ENCODE results near the gene ZYG11B. TPM values are rescaled to one million over a fixed set of nuclear protein-coding genes. Genes with fewer than 3 reads are reported as not detected.
"Not testable (repeated sequence)": the region's sequence is repeated elsewhere in the genome, so short reads cannot be mapped to it uniquely, and the experiment has no call there.

Gene ZYG11B
- total and polyA plus RNA-seq, 2 donors (not counting 3 experiments of a cell fraction or from before 2014, with no cell fraction given): 8.2 to 27.2 TPM

DNA sequence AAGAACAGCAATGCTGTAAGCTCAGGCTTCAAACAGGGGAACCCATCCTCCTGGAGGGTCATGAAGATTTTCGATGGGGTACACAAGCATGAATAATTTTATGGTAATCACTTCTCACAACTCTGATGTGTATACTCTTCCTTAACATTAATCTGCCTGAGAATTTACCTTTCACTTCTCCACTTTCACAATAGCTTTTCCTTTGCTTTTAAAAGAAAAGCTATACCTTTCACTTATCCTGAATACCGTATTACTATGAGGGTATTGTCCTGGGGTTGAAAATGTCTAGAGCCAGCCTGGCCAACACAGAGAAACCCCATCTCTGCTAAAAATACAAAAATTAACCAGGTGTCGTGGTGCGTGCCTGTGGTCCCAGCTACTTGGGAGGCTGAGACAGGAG is 12.7 kb upstream of the ZYG11B start:
- no peaks in the 10 kb centered on the region for H4K20me1 ChIP-seq (replicated peaks; ENCODE audit: control insufficient read depth, extremely low read depth, insufficient read depth, low read length)
- FAIRE-seq: no peak
- no peak overlapping the region for H3K27ac ChIP-seq (ENCODE audit: insufficient read depth, low read depth, low read length)
- H3K9me1 ChIP-seq (replicated peaks; ENCODE audit: control insufficient read depth, extremely low read depth, insufficient read depth, low read length): no peaks in the 10 kb centered on the region
- no peak overlapping the region for H2AFZ ChIP-seq (ENCODE audit: low read depth, low read length)
- H3K4me1 ChIP-seq (ENCODE audit: control insufficient read depth, extremely low read depth, insufficient read depth, low read length): no peaks in the 10 kb centered on the region
- no peaks in the 10 kb centered on the region for H3K36me3 ChIP-seq (ENCODE audit: control insufficient read depth in 2 of 2, extremely low read depth in 1 of 2, insufficient read depth in 2 of 2, low read length in 2 of 2)
- no peak overlapping the region for H3K9ac ChIP-seq (replicated peaks; ENCODE audit: extremely low read depth, insufficient read depth, low read length)
- dilution Hi-C loops (cut with MboI; ENCODE audit: extremely low pct_ligation_motif_present, low sequenced_read_pairs) (no loop called here), intact Hi-C loops (cut with micrococcal nuclease) (no loop called here)
- H3K79me2 ChIP-seq (ENCODE audit: control insufficient read depth, insufficient read depth, low read length): no peaks in the 10 kb centered on the region
- H3K4me2 ChIP-seq (ENCODE audit: insufficient read depth, low read length): no peak overlapping the region
- ChIA-PET CTCF (interaction anchor here (1.0 kb wide), 1 partner anchor 13 kb away, joined by 3 read pairs; the partner anchor contains the start of gene ZYG11B), POLR2A (no interaction called here)
- no peak for DNase-seq (ENCODE audit: low read depth, low spot score)
- peaks cover 0 to 2% of the 10 kb centered on the region in 2 experiments for H3K27me3 ChIP-seq (ENCODE audit: control insufficient read depth in 2 of 2, insufficient read depth in 2 of 2, low read length in 2 of 2)
- no TSS peak for BruUV-seq (replicated peaks)
- TF ChIP-seq POLR2AphosphoS5 (IDR thresholded peaks at IDR 0.05; ENCODE audit: insufficient read depth, low read depth, low read length) (no peak), POLR2A (IDR thresholded peaks at IDR 0.05; ENCODE audit: low read depth, low read length) (no peak), GATA2 (IDR thresholded peaks at IDR 0.05; ENCODE audit: insufficient read depth, insufficient read length, low read depth, low read length) (no peak), MYC (IDR thresholded peaks at IDR 0.05; ENCODE audit: low read depth, low read length) (no peak), JUN (IDR thresholded peaks at IDR 0.05; ENCODE audit: borderline replicate concordance, insufficient read depth, insufficient read length, low read depth) (no peak), FOS (IDR thresholded peaks at IDR 0.05; ENCODE audit: borderline replicate concordance, insufficient read depth, low read length) (no peak), EZH2 (IDR thresholded peaks at IDR 0.05; ENCODE audit: borderline replicate concordance, low read depth, low read length, severe bottlenecking) (no peak)
- TF ChIP-seq, protein P1, sequence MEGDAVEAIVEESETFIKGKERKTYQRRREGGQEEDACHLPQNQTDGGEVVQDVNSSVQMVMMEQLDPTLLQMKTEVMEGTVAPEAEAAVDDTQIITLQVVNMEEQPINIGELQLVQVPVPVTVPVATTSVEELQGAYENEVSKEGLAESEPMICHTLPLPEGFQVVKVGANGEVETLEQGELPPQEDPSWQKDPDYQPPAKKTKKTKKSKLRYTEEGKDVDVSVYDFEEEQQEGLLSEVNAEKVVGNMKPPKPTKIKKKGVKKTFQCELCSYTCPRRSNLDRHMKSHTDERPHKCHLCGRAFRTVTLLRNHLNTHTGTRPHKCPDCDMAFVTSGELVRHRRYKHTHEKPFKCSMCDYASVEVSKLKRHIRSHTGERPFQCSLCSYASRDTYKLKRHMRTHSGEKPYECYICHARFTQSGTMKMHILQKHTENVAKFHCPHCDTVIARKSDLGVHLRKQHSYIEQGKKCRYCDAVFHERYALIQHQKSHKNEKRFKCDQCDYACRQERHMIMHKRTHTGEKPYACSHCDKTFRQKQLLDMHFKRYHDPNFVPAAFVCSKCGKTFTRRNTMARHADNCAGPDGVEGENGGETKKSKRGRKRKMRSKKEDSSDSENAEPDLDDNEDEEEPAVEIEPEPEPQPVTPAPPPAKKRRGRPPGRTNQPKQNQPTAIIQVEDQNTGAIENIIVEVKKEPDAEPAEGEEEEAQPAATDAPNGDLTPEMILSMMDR (IDR thresholded peaks at IDR 0.05; ENCODE audit: extremely low read depth in 1 of 2, insufficient read depth in 1 of 2, low read depth in 1 of 2, low read length in 2 of 2): no peak
- TF ChIP-seq, protein P2, sequence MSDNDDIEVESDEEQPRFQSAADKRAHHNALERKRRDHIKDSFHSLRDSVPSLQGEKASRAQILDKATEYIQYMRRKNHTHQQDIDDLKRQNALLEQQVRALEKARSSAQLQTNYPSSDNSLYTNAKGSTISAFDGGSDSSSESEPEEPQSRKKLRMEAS (IDR thresholded peaks at IDR 0.05; ENCODE audit: insufficient read depth, insufficient read length): no peak
- no peaks in the 10 kb centered on the region for H3K9me3 ChIP-seq (replicated peaks; ENCODE audit: control insufficient read depth, insufficient read depth, low read length)
- H3K4me3 ChIP-seq (replicated peaks in 1 of 3; ENCODE audit: insufficient read depth in 1 of 3, low read depth in 1 of 3, low read length in 3 of 3): no peak overlapping the region

GRCh38 chr1:52715296-52715695 is 11.0 kb upstream of the ZYG11B start:
- H3K27ac ChIP-seq (ENCODE audit: insufficient read depth, low read depth, low read length); BruUV-seq (replicated peaks); H3K4me1 ChIP-seq (ENCODE audit: control insufficient read depth, extremely low read depth, insufficient read depth, low read length); H3K9ac ChIP-seq (replicated peaks; ENCODE audit: extremely low read depth, insufficient read depth, low read length); H3K4me2 ChIP-seq (ENCODE audit: insufficient read depth, low read length); intact Hi-C loops (cut with micrococcal nuclease); H4K20me1 ChIP-seq (replicated peaks; ENCODE audit: control insufficient read depth, extremely low read depth, insufficient read depth, low read length); H3K4me3 ChIP-seq (replicated peaks in 1 of 3; ENCODE audit: insufficient read depth in 1 of 3, low read depth in 1 of 3, low read length in 3 of 3); H3K27me3 ChIP-seq (ENCODE audit: control insufficient read depth in 2 of 2, insufficient read depth in 2 of 2, low read length in 2 of 2); dilution Hi-C loops (cut with MboI; ENCODE audit: extremely low pct_ligation_motif_present, low sequenced_read_pairs); H3K9me1 ChIP-seq (replicated peaks; ENCODE audit: control insufficient read depth, extremely low read depth, insufficient read depth, low read length); FAIRE-seq; H3K9me3 ChIP-seq (replicated peaks; ENCODE audit: control insufficient read depth, insufficient read depth, low read length); H3K36me3 ChIP-seq (ENCODE audit: control insufficient read depth in 2 of 2, extremely low read depth in 1 of 2, insufficient read depth in 2 of 2, low read length in 2 of 2); H3K79me2 ChIP-seq (ENCODE audit: control insufficient read depth, insufficient read depth, low read length); DNase-seq (ENCODE audit: low read depth, low spot score); H2AFZ ChIP-seq (ENCODE audit: low read depth, low read length): not testable (repeated sequence)
- ChIA-PET POLR2A (interaction anchor here (0.6 kb wide), 1 partner anchor 73 kb away, joined by 5 read pairs; no protein-coding TSS in a partner anchor), CTCF (interaction anchor here (1.2 kb wide), 1 partner anchor 35 kb away, joined by 3 read pairs; no protein-coding TSS in a partner anchor)
